DOHH2 (cell line): Measurements from ENCODE around the gene LINGO1.

Experiments used
- H3F3A ChIP-seq: fragments of 200-600 bp; sonication (generic), shearing (Covaris generic); 2 replicates; pipeline ENCODE4 v1.6.0; 2016; ENCODE audit warnings: antibody characterized with exemption, mild to moderate bottlenecking; ENCODE audit not compliant: control insufficient read depth, insufficient read depth
- H3K27ac ChIP-seq: fragments of 200-600 bp; sonication (generic); 2 replicates; pipeline ENCODE4 v1.5.1; 2014; ENCODE audit warnings: low read depth, mild to moderate bottlenecking, low read length, moderate library complexity
- H3K27me3 ChIP-seq: fragments of 200-600 bp; sonication (generic); 2 replicates; pipeline ENCODE4 v1.6.1; 2014; ENCODE audit warnings: mild to moderate bottlenecking, low read length, mixed read lengths; ENCODE audit not compliant: control insufficient read depth
- H3K36me3 ChIP-seq: fragments of 200-600 bp; sonication (generic); 2 replicates; pipeline ENCODE4 v1.6.1; 2014; ENCODE audit warnings: mild to moderate bottlenecking, low read length, moderate library complexity, mixed read lengths; ENCODE audit not compliant: control insufficient read depth
- H3K4me1 ChIP-seq: fragments of 200-600 bp; sonication (generic); 2 replicates; pipeline ENCODE4 v1.6.1; 2014; ENCODE audit warnings: mild to moderate bottlenecking, low read length, mixed read lengths; ENCODE audit not compliant: control insufficient read depth
- H3K4me2 ChIP-seq: fragments of 200-600 bp; sonication (generic); 2 replicates; pipeline ENCODE4 v1.6.0; 2014; ENCODE audit warnings: mild to moderate bottlenecking, low read length, moderate library complexity
- H3K4me3 ChIP-seq: fragments of 200-600 bp; sonication (generic); 2 replicates; pipeline ENCODE4 v1.5.1; 2014; ENCODE audit warnings: mild to moderate bottlenecking, low read length, mixed read lengths
- H3K79me2 ChIP-seq: fragments of 200-600 bp; sonication (generic); 2 replicates; pipeline ENCODE4 v1.6.1; 2014; ENCODE audit warnings: mild to moderate bottlenecking, low read length, mixed read lengths; ENCODE audit not compliant: control insufficient read depth
- H3K9me2 ChIP-seq: fragments of 200-600 bp; sonication (generic); replicated peaks from 2 replicates; pipeline ENCODE4 v1.6.1; 2014; ENCODE audit warnings: mild to moderate bottlenecking, low read length, mixed read lengths; ENCODE audit not compliant: control insufficient read depth
- H3K9me3 ChIP-seq: fragments of 200-600 bp; sonication (generic); 2 replicates; pipeline ENCODE4 v1.6.1; 2014; ENCODE audit warnings: antibody characterized with exemption, low read length, mixed read lengths; ENCODE audit not compliant: control insufficient read depth, insufficient read depth
- H4K20me1 ChIP-seq: fragments of 200-600 bp; sonication (generic); 2 replicates; pipeline ENCODE4 v1.6.0; 2014; ENCODE audit warnings: low read depth, mild to moderate bottlenecking, antibody characterized with exemption, low read length, moderate library complexity; ENCODE audit not compliant: control insufficient read depth, insufficient read depth
- EZH2phosphoT487 ChIP-seq: fragments of 200-600 bp; sonication (generic); IDR thresholded peaks from 2 replicates; pipeline ENCODE4 v1.6.1; 2017; ENCODE audit warnings: borderline replicate concordance, mild to moderate bottlenecking, antibody characterized with exemption, low read length, moderate library complexity, mixed read lengths
- TF ChIP-seq, protein P1 (sequence below): fragments of 200-600 bp; sonication (generic); IDR thresholded peaks from one replicate; pipeline ENCODE4 v1.5.1; 2014; ENCODE audit warnings: antibody characterized with exemption, mild to moderate bottlenecking, low read depth, low read length; ENCODE audit not compliant: poor library complexity, severe bottlenecking

LINGO1 gene

DNA sequence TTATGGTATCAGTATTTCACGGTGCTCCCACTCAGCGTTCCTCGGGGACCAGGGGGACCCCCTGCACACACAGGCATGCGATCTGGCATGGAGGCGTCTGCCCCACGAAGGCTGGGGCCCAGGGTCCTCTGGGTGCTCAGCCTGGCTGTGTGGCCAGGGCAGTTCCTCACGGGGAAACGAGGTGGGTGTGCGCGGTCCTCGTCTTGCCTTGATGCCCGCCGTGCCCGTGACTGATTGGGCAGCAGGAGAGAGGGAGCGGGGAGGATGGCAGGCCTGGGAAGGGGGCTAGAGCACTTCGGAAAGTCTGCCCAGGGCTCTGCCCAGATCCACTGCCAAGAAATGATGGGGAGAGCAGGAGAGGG is 10.9 kb downstream of the LINGO1 start:
- no peak overlapping the region for H3K27ac ChIP-seq
- TF ChIP-seq EZH2phosphoT487: no peak
- TF ChIP-seq, protein P1, sequence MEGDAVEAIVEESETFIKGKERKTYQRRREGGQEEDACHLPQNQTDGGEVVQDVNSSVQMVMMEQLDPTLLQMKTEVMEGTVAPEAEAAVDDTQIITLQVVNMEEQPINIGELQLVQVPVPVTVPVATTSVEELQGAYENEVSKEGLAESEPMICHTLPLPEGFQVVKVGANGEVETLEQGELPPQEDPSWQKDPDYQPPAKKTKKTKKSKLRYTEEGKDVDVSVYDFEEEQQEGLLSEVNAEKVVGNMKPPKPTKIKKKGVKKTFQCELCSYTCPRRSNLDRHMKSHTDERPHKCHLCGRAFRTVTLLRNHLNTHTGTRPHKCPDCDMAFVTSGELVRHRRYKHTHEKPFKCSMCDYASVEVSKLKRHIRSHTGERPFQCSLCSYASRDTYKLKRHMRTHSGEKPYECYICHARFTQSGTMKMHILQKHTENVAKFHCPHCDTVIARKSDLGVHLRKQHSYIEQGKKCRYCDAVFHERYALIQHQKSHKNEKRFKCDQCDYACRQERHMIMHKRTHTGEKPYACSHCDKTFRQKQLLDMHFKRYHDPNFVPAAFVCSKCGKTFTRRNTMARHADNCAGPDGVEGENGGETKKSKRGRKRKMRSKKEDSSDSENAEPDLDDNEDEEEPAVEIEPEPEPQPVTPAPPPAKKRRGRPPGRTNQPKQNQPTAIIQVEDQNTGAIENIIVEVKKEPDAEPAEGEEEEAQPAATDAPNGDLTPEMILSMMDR: no peak
- H3K27me3 ChIP-seq: 0 out of 2 replicates have a peak, but pooled peaks cover 3% of the 10 kb centered on the region
- no peaks in the 10 kb centered on the region for H3K9me3 ChIP-seq
- H3K4me2 ChIP-seq: no peak overlapping the region
- H3K9me2 ChIP-seq: no peaks in the 10 kb centered on the region
- H4K20me1 ChIP-seq: 0 out of 2 replicates have a peak, but pooled peaks cover 3% of the 10 kb centered on the region
- H3K36me3 ChIP-seq: no peaks in the 10 kb centered on the region
- H3K4me1 ChIP-seq: no peaks in the 10 kb centered on the region
- H3K4me3 ChIP-seq: no peak overlapping the region
- no peaks in the 10 kb centered on the region for H3F3A ChIP-seq
- no peaks in the 10 kb centered on the region for H3K79me2 ChIP-seq

DNA sequence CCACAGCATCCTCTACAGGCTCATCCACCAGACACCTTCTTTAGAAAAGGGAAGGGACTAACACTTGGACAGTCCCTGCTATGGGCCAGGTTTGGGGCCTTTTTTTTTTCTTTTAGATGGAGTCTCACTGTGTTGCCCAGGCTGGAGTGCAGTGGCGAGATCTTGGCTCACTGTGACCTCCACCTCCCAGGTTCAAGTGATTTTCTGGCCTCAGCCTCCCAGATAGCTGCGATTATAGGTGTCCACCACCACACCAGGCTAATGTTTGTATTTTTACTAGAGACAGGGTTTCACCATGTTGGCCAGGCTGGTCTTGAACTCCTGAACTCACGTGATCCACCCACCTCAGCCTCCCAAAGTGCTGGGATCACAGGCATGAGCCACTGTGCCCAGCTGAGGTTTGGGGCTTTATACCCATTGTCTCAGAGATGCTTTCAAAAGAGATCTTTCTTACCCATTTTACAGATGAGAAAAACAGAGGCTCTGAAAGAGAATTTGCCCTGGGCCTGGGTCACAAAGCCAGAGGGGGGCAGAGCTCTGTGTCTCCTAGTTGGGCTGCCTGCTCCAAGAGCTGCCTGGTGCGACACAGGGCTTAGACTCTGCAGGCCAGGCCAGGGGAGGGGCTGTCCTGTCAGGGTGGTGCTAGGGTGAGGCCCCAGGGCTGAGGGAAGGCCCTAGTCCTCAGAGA is 11.6 kb downstream of the LINGO1 start:
- Histone ChIP-seq H3K4me3 (no peak overlapping the region), H3K4me1 (no peaks in the 10 kb centered on the region), H3K27ac (no peak overlapping the region)

DNA sequence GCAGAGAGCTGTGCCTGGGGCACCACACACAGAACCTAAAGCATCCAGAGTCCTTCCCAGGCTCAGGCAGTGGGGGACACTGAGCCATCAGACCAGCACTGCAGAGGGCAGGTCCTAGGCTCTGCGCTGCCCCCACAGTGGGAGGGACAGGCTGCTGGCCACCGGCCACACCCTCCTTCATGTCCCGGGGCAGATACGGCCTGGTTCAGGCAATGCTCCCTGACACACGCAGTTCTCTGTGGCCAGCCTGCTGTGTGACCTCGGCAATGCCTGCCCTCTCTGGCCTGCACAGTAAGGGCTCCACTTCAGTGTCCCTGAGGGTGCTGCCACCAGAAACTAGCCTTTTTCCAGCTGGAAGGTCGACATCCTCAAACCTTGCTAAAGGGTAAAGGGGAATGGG is 12.4 kb downstream of the LINGO1 start:
- no peaks in the 10 kb centered on the region for H4K20me1 ChIP-seq
- H3K9me3 ChIP-seq: no peaks in the 10 kb centered on the region
- H3K4me1 ChIP-seq: no peaks in the 10 kb centered on the region
- no peak overlapping the region for H3K4me2 ChIP-seq
- no peaks in the 10 kb centered on the region for H3F3A ChIP-seq
- no peaks in the 10 kb centered on the region for H3K36me3 ChIP-seq
- no peaks in the 10 kb centered on the region for H3K27me3 ChIP-seq
- no peak overlapping the region for H3K27ac ChIP-seq
- no peaks in the 10 kb centered on the region for H3K79me2 ChIP-seq
- TF ChIP-seq EZH2phosphoT487: no peak
- TF ChIP-seq, protein P1: no peak
- H3K4me3 ChIP-seq: no peak overlapping the region
- no peaks in the 10 kb centered on the region for H3K9me2 ChIP-seq

More for the DNA sequence above, 11.6 kb downstream of the LINGO1 start:
- Histone ChIP-seq H4K20me1 (0 out of 2 replicates have a peak, but pooled peaks cover 3% of the 10 kb centered on the region), H3K9me2 (no peaks in the 10 kb centered on the region), H3K79me2 (no peaks in the 10 kb centered on the region), H3K36me3 (no peaks in the 10 kb centered on the region), H3K4me2 (no peak overlapping the region), H3F3A (no peaks in the 10 kb centered on the region), H3K27me3 (0 out of 2 replicates have a peak, but pooled peaks cover 3% of the 10 kb centered on the region), H3K9me3 (no peaks in the 10 kb centered on the region)
- TF ChIP-seq, protein P1: no peak
- TF ChIP-seq EZH2phosphoT487: no peak
